HG03175 (cell line): Measurements from ENCODE around the gene INSL3.
"Not testable (repeated sequence)": the region's sequence is repeated elsewhere in the genome, so short reads cannot be mapped to it uniquely, and the experiment has no call there.

Experiments used
- ATAC-seq: cut with Tn5 transposase; IDR thresholded peaks from one replicate; pipeline ENCODE4 v1.9.1; 2021; ENCODE audit warnings: mild to moderate bottlenecking, moderate library complexity; ENCODE audit not compliant: unreplicated experiment

INSL3 gene

DNA sequence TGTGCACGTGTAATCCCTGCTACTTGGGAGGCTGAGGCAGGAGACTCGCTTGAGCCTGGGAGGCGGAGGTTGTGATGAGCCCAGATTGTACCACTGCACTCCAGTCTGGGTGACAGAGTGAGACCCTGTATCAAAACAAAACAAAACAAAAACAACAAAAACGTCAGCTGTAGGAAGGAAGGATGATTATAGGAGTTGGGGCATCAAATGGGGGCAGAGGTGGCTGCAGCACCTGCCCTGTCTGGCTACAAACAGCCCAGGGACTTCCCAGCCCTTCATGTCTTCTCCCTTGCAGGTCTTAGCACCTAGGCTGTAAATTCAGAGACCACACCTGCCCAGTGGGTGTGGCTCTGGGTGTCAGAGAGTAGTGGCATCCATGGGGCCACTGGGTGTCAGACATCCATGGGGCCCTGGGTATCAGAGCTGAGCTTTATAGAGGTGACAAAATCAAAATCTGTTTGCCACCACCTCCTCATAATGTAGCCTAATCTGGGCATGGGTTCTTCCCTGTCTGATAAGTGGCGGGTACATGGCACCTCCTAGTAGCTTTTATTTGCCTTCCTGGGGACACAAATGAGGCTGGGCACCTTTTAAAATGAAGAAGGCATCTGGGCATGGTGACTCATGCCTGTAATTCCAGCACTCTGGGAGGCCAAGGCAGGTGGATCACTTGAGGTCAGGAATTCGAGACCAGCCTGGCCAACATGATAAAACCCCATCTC lies 31.1 kb downstream of the INSL3 start:
- ATAC-seq, result no peak

DNA sequence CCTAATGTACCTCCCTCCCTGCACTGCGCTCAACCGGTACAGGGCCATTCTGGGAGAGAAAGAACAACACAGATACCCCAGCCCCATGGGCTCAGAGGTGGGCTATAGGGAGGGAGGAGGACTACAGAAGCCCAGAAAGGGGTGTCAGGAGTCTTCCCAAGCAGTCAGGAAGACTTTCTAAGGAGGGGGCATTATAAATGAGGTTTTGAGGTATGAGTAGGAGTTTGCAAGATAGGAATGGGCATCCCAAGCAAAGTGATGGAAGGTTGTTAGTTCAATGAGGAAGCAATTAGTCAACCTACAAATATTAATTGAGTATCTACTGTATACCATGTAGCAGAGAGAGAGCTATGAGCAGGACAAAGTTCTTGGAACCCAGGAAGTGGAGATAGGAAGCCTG lies 32.7 kb downstream of the INSL3 start:
- ATAC-seq, result no peak

GRCh38 chr19:17787274-17787913 lies 33.9 kb downstream of the INSL3 start:
- ATAC-seq, result no peak

GRCh38 chr19:17784201-17785008 lies 36.9 kb downstream of the INSL3 start:
- ATAC-seq, result no peak

GRCh38 chr19:17783721-17784120 lies 37.6 kb downstream of the INSL3 start:
- not testable (repeated sequence) for ATAC-seq

DNA sequence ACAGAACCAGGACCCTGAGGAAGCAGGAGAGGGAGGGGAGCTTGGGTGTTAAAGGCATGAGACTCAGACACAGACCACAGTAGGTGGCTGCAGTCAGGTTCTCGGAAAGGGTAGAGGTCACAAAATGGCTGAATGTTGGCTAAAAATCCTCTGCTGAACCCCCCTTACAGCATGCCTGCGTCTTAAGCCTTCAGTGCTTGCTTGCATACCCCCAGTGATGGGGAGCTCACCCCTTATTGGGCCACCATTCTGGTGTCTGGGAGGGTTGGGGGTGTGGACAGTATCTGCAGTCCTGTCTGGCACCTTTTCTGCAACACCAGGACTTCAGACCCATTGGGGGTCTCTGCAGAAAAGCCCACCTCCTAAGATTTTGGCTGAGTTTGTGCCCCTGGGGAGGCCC lies 40.5 kb downstream of the INSL3 start:
- ATAC-seq, result no peak

DNA sequence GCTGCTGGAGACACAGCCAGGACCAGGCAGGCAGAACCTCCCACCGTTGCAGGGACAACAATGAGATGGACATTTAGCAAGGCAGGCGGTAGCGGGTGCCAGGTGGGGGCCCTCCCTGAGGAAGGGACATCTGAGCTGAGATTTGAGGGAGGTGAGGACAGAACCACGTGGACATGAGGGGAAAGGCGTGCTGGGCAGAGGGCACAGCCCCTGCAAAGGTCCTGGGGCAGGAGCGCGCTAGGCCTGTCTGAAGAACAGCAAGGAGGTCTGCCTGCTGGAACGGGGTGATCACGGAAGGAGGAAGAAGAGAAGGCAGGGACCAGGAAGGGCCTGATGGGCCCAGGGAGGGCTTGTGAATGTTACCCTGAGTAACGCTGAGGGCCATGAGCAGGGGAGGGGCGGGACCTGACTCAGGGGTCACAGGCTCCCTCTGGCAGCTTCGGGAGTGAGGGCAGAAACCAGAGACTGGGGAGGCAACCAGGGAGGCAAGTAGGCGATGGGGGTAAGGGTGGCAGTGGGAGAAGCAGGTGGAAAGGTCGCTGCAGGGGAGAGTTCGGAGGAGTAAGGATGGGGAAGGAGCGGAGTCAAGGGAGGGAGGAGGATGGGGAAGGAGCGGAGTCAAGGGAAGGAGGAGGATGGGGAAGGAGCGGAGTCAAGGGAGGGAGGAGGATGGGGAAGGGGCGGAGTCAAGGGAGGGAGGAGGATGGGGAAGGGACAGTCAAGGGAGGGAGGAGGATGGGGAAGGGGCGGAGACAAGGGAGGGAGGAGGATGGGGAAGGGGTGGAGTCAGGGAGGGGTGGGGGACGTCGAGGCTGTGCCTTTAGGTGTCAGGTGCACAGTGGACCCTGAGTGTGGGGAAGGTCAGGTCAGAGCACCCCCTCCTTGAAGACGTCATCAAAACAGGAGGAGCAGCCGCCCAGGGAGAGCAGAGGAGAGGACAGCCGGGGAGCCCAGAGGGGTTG lies 42.1 kb downstream of the INSL3 start:
- no peak for ATAC-seq

GRCh38 chr19:17778251-17778967 lies 42.9 kb downstream of the INSL3 start:
- no peak for ATAC-seq

GRCh38 chr19:17777840-17778239 lies 43.5 kb downstream of the INSL3 start:
- ATAC-seq, result not testable (repeated sequence)

DNA sequence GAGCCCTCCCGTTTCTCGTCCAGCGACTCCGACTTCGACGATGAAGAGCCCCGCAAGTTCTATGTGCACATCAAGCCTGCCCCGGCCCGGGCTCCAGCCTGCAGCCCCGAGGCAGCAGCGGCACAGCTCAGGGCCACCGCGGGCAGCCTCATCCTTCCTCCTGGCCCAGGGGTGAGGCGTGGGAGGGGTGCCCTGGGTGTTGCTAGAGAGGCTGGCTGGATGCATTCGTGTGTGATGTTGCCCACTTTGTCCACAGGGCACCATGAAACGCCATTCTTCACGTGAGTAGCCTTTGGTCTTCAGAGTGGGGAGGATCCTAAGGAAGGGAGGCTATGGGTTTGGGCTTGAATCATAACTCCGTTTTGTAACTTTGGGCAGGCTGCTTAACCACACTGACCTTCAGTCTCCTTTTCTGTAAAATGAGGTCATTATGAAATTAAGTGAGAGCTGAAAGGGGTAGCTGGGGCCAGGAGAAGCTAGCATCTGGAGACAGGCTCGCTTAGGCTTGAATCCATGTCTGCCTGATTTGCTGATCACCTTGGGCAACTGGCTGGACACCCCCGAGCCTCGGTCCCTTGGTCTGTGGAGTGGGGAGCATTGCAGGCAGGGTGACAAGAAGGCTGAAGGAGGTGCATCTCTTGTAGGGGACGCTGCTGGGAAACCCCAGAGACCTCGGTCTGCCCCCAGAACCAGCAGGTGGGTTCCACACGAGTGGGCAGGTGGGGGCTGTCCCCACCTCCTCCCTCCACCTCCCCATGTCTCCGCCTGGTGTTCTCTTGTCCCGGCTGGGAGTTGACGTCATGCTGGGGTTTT lies 45.1 kb downstream of the INSL3 start:
- peak; percentile 67 for ATAC-seq

DNA sequence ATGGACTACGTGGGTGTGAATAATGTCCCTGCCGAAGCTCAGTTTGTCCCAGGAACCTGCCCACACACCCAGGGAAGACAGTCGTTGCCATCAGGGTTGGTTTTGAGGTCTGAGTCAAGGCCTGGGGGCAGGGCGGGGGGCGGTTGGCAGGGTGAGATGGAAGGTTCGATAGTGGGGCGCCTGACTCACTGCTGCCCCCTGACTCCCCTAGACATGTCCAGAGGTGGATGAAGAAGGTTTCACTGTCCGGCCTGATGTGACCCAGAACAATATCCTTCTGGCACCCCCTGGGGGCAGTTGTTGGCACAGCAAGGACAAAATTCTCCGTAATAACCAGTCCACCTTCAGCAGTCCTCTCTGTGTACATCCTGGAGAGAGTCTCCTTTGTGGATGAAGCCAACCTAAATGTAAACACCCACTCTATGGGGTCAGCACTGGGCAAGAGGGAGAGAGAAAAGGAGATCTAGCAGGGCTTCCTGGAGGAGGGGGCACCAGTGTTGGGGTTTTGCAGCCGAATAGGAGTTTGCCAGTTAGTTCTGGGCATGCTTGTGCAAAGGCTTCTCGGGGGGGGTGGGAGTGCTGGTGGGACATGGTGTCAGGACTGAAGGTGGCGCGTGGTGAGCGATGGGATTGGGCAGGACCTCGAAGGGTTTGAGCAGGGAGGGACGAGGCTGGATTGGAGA lies 45.9 kb downstream of the INSL3 start:
- no peak for ATAC-seq

DNA sequence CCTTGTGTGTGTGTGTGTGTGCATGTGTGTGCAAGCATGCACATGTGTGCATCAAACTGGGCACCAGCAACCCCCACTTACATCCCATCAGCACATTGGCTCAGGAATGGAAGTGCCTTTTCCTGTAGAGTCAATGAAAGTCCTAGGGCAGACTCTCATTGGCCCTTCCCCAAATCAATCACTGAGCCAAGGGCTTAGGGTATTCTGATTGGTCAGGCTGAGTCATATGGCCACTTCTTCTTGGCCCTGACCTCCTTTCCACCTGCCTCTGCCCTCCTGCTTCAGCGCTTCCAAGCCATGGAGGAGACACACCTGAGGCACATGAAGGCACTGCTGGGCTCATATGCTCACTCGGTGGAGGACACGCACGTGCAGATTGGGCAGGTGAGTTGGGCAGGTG lies 49.1 kb downstream of the INSL3 start:
- no peak for ATAC-seq

DNA sequence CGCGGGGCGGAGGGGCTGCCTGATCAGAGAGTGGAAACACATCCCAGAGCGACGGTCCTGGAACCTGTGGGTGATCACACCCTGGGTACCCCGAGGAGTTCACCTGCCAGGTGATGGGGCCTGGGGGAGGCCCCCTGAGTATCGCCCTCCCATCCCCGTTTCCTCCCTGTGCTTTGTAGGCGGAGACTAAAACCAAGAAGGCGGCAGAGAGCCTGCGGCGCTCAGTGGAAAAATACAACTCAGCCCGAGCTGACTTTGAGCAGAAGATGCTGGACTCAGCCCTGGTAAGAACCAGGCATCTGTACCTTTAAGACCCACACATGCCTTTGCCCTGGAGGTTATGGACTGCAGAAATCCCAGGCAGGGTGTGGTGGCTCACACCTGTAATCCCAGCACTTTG lies 50.7 kb downstream of the INSL3 start:
- no peak for ATAC-seq

DNA sequence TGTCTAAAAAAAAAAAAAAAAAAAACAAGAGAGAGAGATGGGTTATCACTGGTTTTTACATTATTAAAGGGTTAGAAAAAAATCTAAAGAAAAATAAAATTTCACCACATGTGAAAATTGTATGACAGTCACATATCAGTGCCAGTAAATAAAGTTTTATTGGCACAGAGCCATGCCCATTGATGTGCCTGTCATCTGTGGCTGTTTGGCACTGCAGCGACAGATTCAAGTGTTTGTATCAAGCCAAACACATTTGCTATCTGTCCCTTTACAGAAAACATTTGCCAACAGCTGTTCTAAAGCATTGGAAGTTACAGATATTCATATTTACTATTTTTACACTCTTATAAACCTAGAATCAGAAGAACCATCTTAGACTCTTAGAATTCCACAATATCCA lies 53.8 kb downstream of the INSL3 start:
- ATAC-seq, result no peak

- no peak for ATAC-seq
Observed at GRCh38 chr19:17766543-17767131, 54.7 kb downstream of the INSL3 start.
